HEK293 (cell line): ENCODE data around the gene STAMBP.

Experiments
- ZNF768 ChIP-seq: fragments of 450-650 bp; formaldehyde crosslinking; IDR thresholded peaks from 2 replicates; pipeline ENCODE4 v1.5.1; 2018; ENCODE audit warnings: missing biosample characterization, mild to moderate bottlenecking, missing genetic modification characterization
- TF ChIP-seq, protein P1 (sequence below): IDR thresholded peaks from 2 replicates; pipeline ENCODE4 v1.6.1; 2011; ENCODE audit warnings: mild to moderate bottlenecking, low read depth, low read length, borderline replicate concordance

- TF ChIP-seq, protein P1, sequence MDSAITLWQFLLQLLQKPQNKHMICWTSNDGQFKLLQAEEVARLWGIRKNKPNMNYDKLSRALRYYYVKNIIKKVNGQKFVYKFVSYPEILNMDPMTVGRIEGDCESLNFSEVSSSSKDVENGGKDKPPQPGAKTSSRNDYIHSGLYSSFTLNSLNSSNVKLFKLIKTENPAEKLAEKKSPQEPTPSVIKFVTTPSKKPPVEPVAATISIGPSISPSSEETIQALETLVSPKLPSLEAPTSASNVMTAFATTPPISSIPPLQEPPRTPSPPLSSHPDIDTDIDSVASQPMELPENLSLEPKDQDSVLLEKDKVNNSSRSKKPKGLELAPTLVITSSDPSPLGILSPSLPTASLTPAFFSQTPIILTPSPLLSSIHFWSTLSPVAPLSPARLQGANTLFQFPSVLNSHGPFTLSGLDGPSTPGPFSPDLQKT = no peak
- no peak for TF ChIP-seq ZNF768 (tag by site-specific recombination)
Measured at GRCh38 chr2:73904952-73905351, 76.2 kb downstream of the STAMBP start.
